Heart left ventricle (tissue), 16 donors: ENCODE data around the gene APOBEC4. TPM values are rescaled to one million over a fixed set of nuclear protein-coding genes. Genes with fewer than 3 reads are reported as not detected.

Experiments
- ATAC-seq, 4 donors: fragments of 200-7000 bp; cut with Tn5 transposase; one replicate each; pipeline ENCODE4 v1.9.1; 2020 to 2022; ENCODE audit warnings: moderate library complexity in 4 of 4, mild to moderate bottlenecking in 3 of 4, moderate number of reproducible peaks in 1 of 4
- DNase-seq, 5 donors: peaks; one replicate each; pipeline ENCODE4 v3.0.0-alpha.2; 2020
- H3K27ac ChIP-seq, 12 donors: fragments of 200-600 bp; sonication (generic) in 4 of 12; one replicate each; pipeline versions ENCODE4 v1.5.0 to v1.8.0; 2016 to 2022; ENCODE audit warnings: mild to moderate bottlenecking in 2 of 12
- H3K27me3 ChIP-seq, 9 donors: fragments of 200-600 bp; sonication (generic) in 2 of 9; one replicate each; pipeline versions ENCODE4 v1.5.1 to v1.8.0; 2016 to 2022; ENCODE audit warnings: mild to moderate bottlenecking in 3 of 9
- H3K36me3 ChIP-seq, 9 donors: fragments of 200-600 bp; sonication (generic) in 2 of 9; one replicate each; pipeline versions ENCODE4 v1.5.0 to v1.8.0; 2018 to 2022; ENCODE audit warnings: mild to moderate bottlenecking in 2 of 9
- H3K4me1 ChIP-seq, 12 donors: fragments of 200-600 bp; sonication (generic) in 4 of 12; one replicate each; pipeline versions ENCODE4 v1.5.0 to v1.8.0; 2016 to 2022; ENCODE audit warnings: mild to moderate bottlenecking in 3 of 12
- H3K4me3 ChIP-seq, 12 donors: fragments of 200-600 bp; sonication (generic) in 4 of 12; one replicate each; pipeline versions ENCODE4 v1.5.0 to v1.8.0; 2017 to 2022; ENCODE audit warnings: mild to moderate bottlenecking in 9 of 12, moderate library complexity in 4 of 12
- H3K9me3 ChIP-seq, 12 donors: fragments of 200-600 bp; sonication (generic) in 4 of 12; one replicate each; pipeline versions ENCODE4 v1.5.0 to v1.8.0; 2016 to 2022; ENCODE audit warnings: mild to moderate bottlenecking in 1 of 12
- CTCF ChIP-seq, 12 donors: fragments of 200-600 bp; sonication (generic) in 4 of 12; IDR thresholded peaks; one replicate each; pipeline versions ENCODE4 v1.5.0 to v1.8.0; 2018 to 2022; ENCODE audit warnings: antibody characterized with exemption in 12 of 12, mild to moderate bottlenecking in 5 of 12
- POLR2A ChIP-seq, 2 donors: fragments of 450-650 bp; IDR thresholded peaks; one replicate each; pipeline ENCODE4 v1.6.1; 2017; ENCODE audit warnings: antibody characterized with exemption in 2 of 2, mild to moderate bottlenecking in 2 of 2, moderate library complexity in 2 of 2
- WGBS, 4 donors: extraction: QIAGEN DNeasy Blood & Tissue Kit in 2 of 4; methylation state at CpG; one replicate each; pipeline versions ENCODE4 v1.1.5 to v1.1.7; 2013 to 2018; 5-methylcytosine and 5-hydroxymethylcytosine counted together
- intact Hi-C, 10 donors: fragments of 100-400 bp; cut with DNase I; formaldehyde crosslinking; loops; one replicate each; pipeline versions ENCODE4 v1.11.1 to v1.14.2; 2022
- polyA plus RNA-seq, 2 donors: library from polyadenylated mRNA; stranded (reverse); fragments of 200-250 nt; gene quantifications; one replicate each; pipeline ENCODE4 v1.2.3, GENCODE V29; 2013
- total RNA-seq, 9 donors: library from RNA; depleted of rRNA in 2 of 9; stranded (reverse); fragments of >200 nt in 2 of 9; fragmentation: NEBNext Ultra II Directional in 3 of 9; extraction: Animal tissue kit (Norgen Biotek cat#: 25700) in 3 of 9; gene quantifications; one replicate each; pipeline versions ENCODE4 v1.1.0 to v1.2.4, GENCODE V29; 2016 to 2023
- donor health status: ischemic (EF 13 %, LVEDD 7.1; RV severe dilation, severe dysfunction).
- donor health status: healthy with polysubstance abuse.
- donor health status: DM: no; HTN: yes; CAD: no.
- donor health status: DM: no; HTN: no; CAD: no.
- donor health status: ischemic (EF 25% LVEDD 6.9; RV normal size, moderate dysfunction).
- donor health status: ischemic (EF 25% LVEDD 5.7; RV mildly dilated, moderate dysfunction).
- donor health status: healthy.
- donor health status: DM: yes; HTN: yes; CAD: no.
- donor health status: ischemic (EF 35%, LVEDD 5.7; RV mildly dilated, moderate dysfunction).
- donor health status: nonischemic (EF 11% LVEDD 7.7; RV severe dilation, severe dysfunction).
- donor health status: DM: yes; HTN: yes; CAD: no.
- donor health status: PGD.
- donor health status: ischemic (EF 29% LVEDD 5.4; RV normal size, mild dysfunction).
- donor health status: nonischemic (EF 23%, LVEDD 6.1; RV moderate dilation, normal function).

Gene APOBEC4
- total and polyA plus RNA-seq, 11 donors = 0.30 TPM; not detected in 10

- 45 to 73% (median 59%) methylated on average over 2 of the region's 2 CpGs for WGBS, 4 donors
- no peak for TF ChIP-seq CTCF (IDR thresholded peaks at IDR 0.05)
- peak overlapping the region in 5 of 12 donors; percentile 31 to 78 (median 58) for H3K27ac ChIP-seq
- H3K4me1 ChIP-seq = peaks cover 0 to 70% (median 21%) of the 10 kb centered on the region in 12 donors
- intact Hi-C loops = no loop called here
- no peak overlapping the region for H3K4me3 ChIP-seq
- no peak for ATAC-seq
- DNase-seq = no peak
- no peaks in the 10 kb centered on the region for H3K9me3 ChIP-seq
- no peaks in the 10 kb centered on the region for H3K27me3 ChIP-seq
- no peaks in the 10 kb centered on the region for H3K36me3 ChIP-seq
Measured at GRCh38 chr1:183607322-183607980, 45.7 kb downstream of the APOBEC4 start.

- Histone ChIP-seq H3K27ac (peak overlapping the region in 1 of 12 donors; percentile 78), H3K4me3 (no peak overlapping the region), H3K27me3 (no peaks in the 10 kb centered on the region), H3K9me3 (no peaks in the 10 kb centered on the region), H3K4me1 (peaks cover 0 to 71% (median 21%) of the 10 kb centered on the region in 12 donors), H3K36me3 (no peaks in the 10 kb centered on the region)
- WGBS, 4 donors = 91 to 100% (median 96%) methylated on average over 2 of the region's 2 CpGs
- DNase-seq (no peak), ATAC-seq (no peak)
- intact Hi-C loops = no loop called here
- no peak for TF ChIP-seq POLR2A (IDR thresholded peaks at IDR 0.05)
- TF ChIP-seq CTCF (IDR thresholded peaks at IDR 0.05) = no peak
Measured at GRCh38 chr1:183605904-183606303, 47.2 kb downstream of the APOBEC4 start.

- H3K36me3 ChIP-seq = no peaks in the 10 kb centered on the region
- WGBS, 4 donors = 84 to 88% (median 87%) methylated on average over 8 of the region's 8 CpGs
- DNase-seq = no peak
- TF ChIP-seq POLR2A (IDR thresholded peaks at IDR 0.05) (no peak), CTCF (IDR thresholded peaks at IDR 0.05) (no peak)
- H3K4me1 ChIP-seq = peaks cover 0 to 71% (median 15%) of the 10 kb centered on the region in 12 donors
- no peaks in the 10 kb centered on the region for H3K27me3 ChIP-seq
- peak in 1 of 4 donors; percentile 48 for ATAC-seq
- peak overlapping the region in 2 of 12 donors; percentile 25 to 78 for H3K27ac ChIP-seq
- no peaks in the 10 kb centered on the region for H3K9me3 ChIP-seq
- no peak overlapping the region for H3K4me3 ChIP-seq
- intact Hi-C loops = no loop called here
Measured at GRCh38 chr1:183604815-183605214, 48.3 kb downstream of the APOBEC4 start.

GRCh38 chr1:183604038-183604808, 48.9 kb downstream of the APOBEC4 start:
- Histone ChIP-seq H3K4me1 (peaks cover 0 to 69% (median 9%) of the 10 kb centered on the region in 12 donors), H3K27ac (peak overlapping the region in 3 of 12 donors; percentile 31 to 78 (median 46)), H3K4me3 (no peak overlapping the region), H3K27me3 (no peaks in the 10 kb centered on the region), H3K36me3 (no peaks in the 10 kb centered on the region), H3K9me3 (no peaks in the 10 kb centered on the region)
- TF ChIP-seq POLR2A (IDR thresholded peaks at IDR 0.05) (no peak), CTCF (IDR thresholded peaks at IDR 0.05) (no peak)
- 58 to 68% (median 62%) methylated on average over 10 of the region's 10 CpGs for WGBS, 4 donors
- DNase-seq (peak; percentile 40 to 69 (median 53)), ATAC-seq (peak in 3 of 4 donors; percentile 14 to 59 (median 56))
- intact Hi-C loops = no loop called here
